Left lung (tissue), 10 donors: ENCODE measurements around the gene PFN3. TPM values are rescaled to one million over a fixed set of nuclear protein-coding genes. Genes with fewer than 3 reads are reported as not detected.

Source experiments
- ATAC-seq: fragments of 200-7000 bp; cut with Tn5 transposase; one replicate; pipeline ENCODE4 v1.9.1; 2020; ENCODE audit warnings: moderate library complexity
- DNase-seq, 4 donors: peaks; one replicate each; pipeline ENCODE4 v3.0.0-alpha.2; 2013 to 2020
- H3K27ac ChIP-seq, 2 donors: fragments of 200-600 bp; sonication (generic) in 1 of 2; one replicate each; pipeline versions ENCODE4 v1.5.0 to v1.8.0; 2020 to 2021
- H3K27me3 ChIP-seq, 2 donors: fragments of 200-600 bp; sonication (generic) in 1 of 2; one replicate each; pipeline versions ENCODE4 v1.5.0 to v1.8.0; 2020 to 2021
- H3K36me3 ChIP-seq, 2 donors: fragments of 200-600 bp; sonication (generic) in 1 of 2; one replicate each; pipeline versions ENCODE4 v1.5.0 to v1.8.0; 2020 to 2021
- H3K4me1 ChIP-seq, 2 donors: fragments of 200-600 bp; one replicate each; pipeline ENCODE4 v1.8.0; 2021
- H3K4me3 ChIP-seq, 2 donors: fragments of 200-600 bp; sonication (generic) in 1 of 2; one replicate each; pipeline versions ENCODE4 v1.5.0 to v1.8.0; 2020 to 2021; ENCODE audit warnings: mild to moderate bottlenecking in 1 of 2
- H3K9me3 ChIP-seq, 2 donors: fragments of 200-600 bp; sonication (generic) in 1 of 2; one replicate each; pipeline versions ENCODE4 v1.5.0 to v1.8.0; 2020 to 2021
- intact Hi-C, 2 donors: fragments of 100-400 bp; cut with DNase I; formaldehyde crosslinking; loops; one replicate each; pipeline versions ENCODE4 v1.11.2 to v1.14.2; 2022
- polyA plus RNA-seq, 6 donors: library from polyadenylated mRNA; unstranded; fragments of 120-200 nt; gene quantifications; one replicate each; pipeline ENCODE4 v1.2.1, GENCODE V29; 2013; ENCODE audit not compliant: insufficient read length in 6 of 6
- total RNA-seq, 2 donors: library from RNA; stranded (reverse); fragmentation: NEBNext Ultra II Directional; extraction: Animal tissue kit (Norgen Biotek cat#: 25700); gene quantifications; one replicate each; pipeline ENCODE4 v1.2.1, GENCODE V29; 2021
- TF ChIP-seq, protein P1 (sequence below), 2 donors: fragments of 200-600 bp; sonication (generic) in 1 of 2; IDR thresholded peaks; one replicate each; pipeline versions ENCODE4 v1.5.0 to v1.8.0; 2021; ENCODE audit warnings: antibody characterized with exemption in 2 of 2
- donor health status: DM: no; HTN: yes; CAD: no.
- donor health status: DM: no; HTN: no; CAD: no.

PFN3 gene
- total and polyA plus RNA-seq, 8 donors = not detected

DNA sequence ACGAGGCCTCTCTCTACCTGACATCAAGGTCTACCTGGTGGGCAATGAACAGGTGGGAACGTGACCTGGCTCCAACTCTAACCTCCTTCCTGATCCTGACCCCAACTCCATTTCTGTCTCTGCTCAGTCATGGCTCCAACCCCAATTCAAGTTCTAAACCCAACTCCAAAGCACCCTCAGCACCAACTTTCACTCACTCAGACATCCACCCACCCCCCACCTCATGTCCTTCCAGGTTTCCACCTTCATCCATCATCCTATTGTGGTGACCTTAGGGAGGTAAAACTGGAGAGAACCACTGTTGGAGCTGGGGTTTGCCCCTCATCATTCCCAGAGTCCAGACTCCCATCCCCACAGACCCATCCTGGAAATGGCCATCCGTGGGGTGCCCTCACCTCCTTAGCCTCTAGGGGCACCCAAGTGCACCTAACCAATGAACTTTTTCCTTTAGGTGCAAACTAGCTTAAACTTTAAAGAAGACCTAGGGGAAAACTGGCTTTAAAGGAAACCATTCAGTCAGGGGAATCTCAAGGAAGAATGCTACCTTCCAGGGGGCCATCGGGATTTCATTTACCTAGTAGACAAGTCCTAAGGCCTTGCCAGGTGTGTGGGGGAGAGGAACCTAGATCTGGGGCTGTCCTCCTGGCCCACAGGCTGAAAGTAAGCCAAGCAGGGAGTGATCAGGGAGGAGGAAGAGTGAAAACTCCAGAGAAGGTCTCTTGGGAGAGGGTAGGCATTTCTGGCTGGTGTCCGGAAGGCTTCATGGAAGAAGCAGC is 31.4 kb downstream of the PFN3 start:
- no peaks in the 10 kb centered on the region for H3K9me3 ChIP-seq
- ATAC-seq (no peak), DNase-seq (peak in 1 of 4 donors; percentile 32)
- H3K27ac ChIP-seq = no peak overlapping the region
- no peak overlapping the region for H3K4me3 ChIP-seq
- H3K27me3 ChIP-seq = no peaks in the 10 kb centered on the region
- H3K36me3 ChIP-seq = peaks cover 0 to 31% of the 10 kb centered on the region in 2 donors
- intact Hi-C loops = no loop called here
- peaks cover 20 to 65% of the 10 kb centered on the region in 2 donors for H3K4me1 ChIP-seq
- TF ChIP-seq, protein P1, sequence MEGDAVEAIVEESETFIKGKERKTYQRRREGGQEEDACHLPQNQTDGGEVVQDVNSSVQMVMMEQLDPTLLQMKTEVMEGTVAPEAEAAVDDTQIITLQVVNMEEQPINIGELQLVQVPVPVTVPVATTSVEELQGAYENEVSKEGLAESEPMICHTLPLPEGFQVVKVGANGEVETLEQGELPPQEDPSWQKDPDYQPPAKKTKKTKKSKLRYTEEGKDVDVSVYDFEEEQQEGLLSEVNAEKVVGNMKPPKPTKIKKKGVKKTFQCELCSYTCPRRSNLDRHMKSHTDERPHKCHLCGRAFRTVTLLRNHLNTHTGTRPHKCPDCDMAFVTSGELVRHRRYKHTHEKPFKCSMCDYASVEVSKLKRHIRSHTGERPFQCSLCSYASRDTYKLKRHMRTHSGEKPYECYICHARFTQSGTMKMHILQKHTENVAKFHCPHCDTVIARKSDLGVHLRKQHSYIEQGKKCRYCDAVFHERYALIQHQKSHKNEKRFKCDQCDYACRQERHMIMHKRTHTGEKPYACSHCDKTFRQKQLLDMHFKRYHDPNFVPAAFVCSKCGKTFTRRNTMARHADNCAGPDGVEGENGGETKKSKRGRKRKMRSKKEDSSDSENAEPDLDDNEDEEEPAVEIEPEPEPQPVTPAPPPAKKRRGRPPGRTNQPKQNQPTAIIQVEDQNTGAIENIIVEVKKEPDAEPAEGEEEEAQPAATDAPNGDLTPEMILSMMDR (IDR thresholded peaks at IDR 0.05) = peak; percentile 50 to 56

DNA sequence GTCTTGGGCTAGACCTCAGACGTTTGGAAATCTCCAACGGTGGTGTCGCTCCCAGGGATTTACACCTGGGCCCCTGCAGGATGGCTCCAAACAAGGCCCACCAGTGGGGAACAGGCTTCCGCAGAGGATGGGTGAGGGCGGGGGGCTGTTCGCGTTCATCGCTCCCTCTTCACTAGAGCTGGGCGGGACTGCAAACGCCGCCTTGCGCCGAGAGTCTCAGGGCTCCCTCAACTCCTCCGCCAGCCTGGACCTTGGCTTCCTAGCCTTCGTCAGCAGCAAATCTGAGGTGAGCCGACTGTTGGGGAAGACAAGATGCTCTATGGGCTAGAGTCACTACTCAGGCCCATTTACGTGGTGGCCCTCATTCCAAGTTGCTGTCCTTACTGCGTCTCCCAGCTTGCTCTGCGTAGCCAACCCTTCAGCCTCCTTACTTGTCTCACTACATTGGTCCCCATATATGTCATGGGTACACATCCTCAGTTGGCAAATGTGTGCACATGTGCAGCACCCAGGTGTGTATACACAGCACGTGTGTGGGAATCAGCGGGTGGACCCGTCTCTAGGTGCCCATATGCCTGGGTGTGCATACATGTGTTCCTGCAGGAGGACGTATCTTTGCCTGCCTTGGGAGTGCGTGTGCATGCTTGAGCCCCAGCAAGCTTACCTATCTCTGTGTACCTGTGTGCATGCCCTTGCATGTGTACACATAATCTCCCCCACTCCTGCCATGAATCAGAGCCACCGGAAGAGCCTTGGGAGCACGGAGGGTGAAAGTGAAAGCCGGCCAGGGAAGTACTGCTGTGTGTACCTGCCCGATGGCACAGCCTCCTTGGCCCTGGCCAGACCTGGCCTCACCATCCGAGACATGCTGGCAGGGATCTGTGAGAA is 32.2 kb downstream of the PFN3 start:
- Histone ChIP-seq H3K4me1 (peaks cover 20 to 72% of the 10 kb centered on the region in 2 donors), H3K4me3 (no peak overlapping the region), H3K27ac (no peak overlapping the region), H3K36me3 (peaks cover 0 to 31% of the 10 kb centered on the region in 2 donors), H3K9me3 (no peaks in the 10 kb centered on the region), H3K27me3 (no peaks in the 10 kb centered on the region)
- intact Hi-C loops = no loop called here
- ATAC-seq = no peak
- peak in 1 of 4 donors; percentile 63 for DNase-seq
- TF ChIP-seq, protein P1 (IDR thresholded peaks at IDR 0.05) = no peak

DNA sequence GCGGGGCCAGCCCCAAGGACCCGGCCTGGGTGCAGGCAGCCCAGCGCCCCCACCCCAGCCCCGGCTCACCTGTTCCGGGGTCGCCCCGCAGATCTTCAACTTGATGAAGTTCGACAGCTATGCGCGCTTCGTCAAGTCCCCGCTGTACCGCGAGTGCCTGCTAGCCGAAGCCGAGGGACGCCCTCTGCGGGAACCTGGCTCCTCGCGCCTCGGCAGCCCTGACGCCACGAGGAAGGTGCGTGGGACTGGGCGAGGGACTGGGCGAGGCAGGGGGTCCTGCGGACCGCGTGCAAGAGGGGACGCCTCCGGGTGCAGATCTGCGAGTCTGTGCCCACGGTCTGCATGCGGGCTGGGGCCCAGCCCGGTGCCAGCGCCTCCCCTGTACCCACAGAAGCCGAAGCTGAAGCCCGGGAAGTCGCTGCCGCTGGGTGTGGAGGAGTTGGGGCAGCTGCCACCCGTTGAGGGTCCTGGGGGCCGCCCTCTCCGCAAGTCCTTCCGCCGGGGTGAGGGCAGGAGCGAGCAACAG is 33.1 kb downstream of the PFN3 start:
- H3K36me3 ChIP-seq = peaks cover 0 to 31% of the 10 kb centered on the region in 2 donors
- peak overlapping the region in 1 of 2 donors; percentile 78 for H3K27ac ChIP-seq
- peak; percentile 2 for ATAC-seq
- DNase-seq = no peak
- peak overlapping the region; percentile 38 to 39 for H3K4me3 ChIP-seq
- H3K4me1 ChIP-seq = peaks cover 20 to 72% of the 10 kb centered on the region in 2 donors
- no peaks in the 10 kb centered on the region for H3K9me3 ChIP-seq
- intact Hi-C loops = no loop called here
- H3K27me3 ChIP-seq = no peaks in the 10 kb centered on the region
- TF ChIP-seq, protein P1 (IDR thresholded peaks at IDR 0.05) = no peak

DNA sequence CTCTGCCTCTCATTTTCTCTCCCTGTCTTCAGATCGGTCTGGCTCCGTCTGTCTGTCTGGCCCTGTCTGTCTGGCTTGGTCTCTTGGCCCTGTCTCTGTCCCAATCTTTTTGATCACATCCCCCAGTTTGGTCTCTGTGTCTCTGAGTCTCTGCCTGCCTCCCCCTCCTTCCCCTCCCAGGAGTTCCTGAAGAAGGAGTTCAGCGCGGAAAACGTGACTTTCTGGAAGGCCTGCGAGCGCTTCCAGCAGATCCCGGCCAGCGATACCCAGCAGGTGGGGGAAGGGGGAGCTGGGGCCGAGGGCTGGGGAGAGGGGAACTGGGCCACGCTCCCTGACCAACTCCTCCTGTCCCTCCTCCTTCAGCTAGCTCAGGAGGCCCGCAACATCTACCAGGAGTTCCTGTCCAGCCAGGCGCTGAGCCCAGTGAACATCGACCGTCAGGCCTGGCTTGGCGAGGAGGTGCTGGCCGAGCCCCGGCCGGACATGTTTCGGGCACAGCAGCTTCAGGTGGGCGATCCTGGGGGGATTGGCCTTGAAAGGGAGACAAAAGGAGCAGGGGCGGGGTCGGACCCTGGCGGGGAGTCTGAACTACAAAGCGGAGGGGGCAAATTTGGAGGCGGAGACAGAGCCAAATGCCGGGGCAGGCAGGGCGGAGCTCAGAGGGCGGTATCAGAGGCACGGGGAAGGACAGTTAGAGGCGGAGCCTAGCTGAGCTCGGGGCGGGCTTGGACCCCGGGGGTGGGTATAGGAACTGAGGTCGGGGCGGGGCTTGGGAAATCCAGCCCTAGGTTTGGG is 33.7 kb downstream of the PFN3 start:
- peak; percentile 83 for ATAC-seq
- Histone ChIP-seq H3K4me3 (peak overlapping the region; percentile 38 to 39), H3K27ac (peak overlapping the region; percentile 78 to 88), H3K27me3 (no peaks in the 10 kb centered on the region), H3K4me1 (peaks cover 14 to 72% of the 10 kb centered on the region in 2 donors), H3K9me3 (no peaks in the 10 kb centered on the region), H3K36me3 (peaks cover 0 to 25% of the 10 kb centered on the region in 2 donors)
- TF ChIP-seq, protein P1 (IDR thresholded peaks at IDR 0.05) = no peak
- peak; percentile 78 to 92 (median 92) for DNase-seq
- intact Hi-C loops = no loop called here
